ENCODE data around the gene LAMB2.

- TF ChIP-seq EP300 (IDR thresholded peaks at IDR 0.05): no peak
- TF ChIP-seq, protein P1, sequence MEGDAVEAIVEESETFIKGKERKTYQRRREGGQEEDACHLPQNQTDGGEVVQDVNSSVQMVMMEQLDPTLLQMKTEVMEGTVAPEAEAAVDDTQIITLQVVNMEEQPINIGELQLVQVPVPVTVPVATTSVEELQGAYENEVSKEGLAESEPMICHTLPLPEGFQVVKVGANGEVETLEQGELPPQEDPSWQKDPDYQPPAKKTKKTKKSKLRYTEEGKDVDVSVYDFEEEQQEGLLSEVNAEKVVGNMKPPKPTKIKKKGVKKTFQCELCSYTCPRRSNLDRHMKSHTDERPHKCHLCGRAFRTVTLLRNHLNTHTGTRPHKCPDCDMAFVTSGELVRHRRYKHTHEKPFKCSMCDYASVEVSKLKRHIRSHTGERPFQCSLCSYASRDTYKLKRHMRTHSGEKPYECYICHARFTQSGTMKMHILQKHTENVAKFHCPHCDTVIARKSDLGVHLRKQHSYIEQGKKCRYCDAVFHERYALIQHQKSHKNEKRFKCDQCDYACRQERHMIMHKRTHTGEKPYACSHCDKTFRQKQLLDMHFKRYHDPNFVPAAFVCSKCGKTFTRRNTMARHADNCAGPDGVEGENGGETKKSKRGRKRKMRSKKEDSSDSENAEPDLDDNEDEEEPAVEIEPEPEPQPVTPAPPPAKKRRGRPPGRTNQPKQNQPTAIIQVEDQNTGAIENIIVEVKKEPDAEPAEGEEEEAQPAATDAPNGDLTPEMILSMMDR (IDR thresholded peaks at IDR 0.05): no peak
- TF ChIP-seq POLR2A (IDR thresholded peaks at IDR 0.05; ENCODE audit: low read depth): no peak
- no peak for TF ChIP-seq POLR2AphosphoS5 (IDR thresholded peaks at IDR 0.05)
These were observed 33.8 kb downstream of the LAMB2 start for GRCh38 chr3:49098910-49099630.

Data from esophagus muscularis mucosa (tissue), 4 donors.